Measurements from ENCODE around the gene SLC37A2. TPM values are rescaled to one million over a fixed set of nuclear protein-coding genes. Genes with fewer than 3 reads are reported as not detected.
A peak's percentile ranks its signal among the peaks of the same experiment; 100 is the strongest.

SLC37A2 gene
- total and polyA plus RNA-seq, 2 donors (not counting 3 experiments of a cell fraction or from before 2014, with no cell fraction given): 1.1 to 1.7 TPM

DNA sequence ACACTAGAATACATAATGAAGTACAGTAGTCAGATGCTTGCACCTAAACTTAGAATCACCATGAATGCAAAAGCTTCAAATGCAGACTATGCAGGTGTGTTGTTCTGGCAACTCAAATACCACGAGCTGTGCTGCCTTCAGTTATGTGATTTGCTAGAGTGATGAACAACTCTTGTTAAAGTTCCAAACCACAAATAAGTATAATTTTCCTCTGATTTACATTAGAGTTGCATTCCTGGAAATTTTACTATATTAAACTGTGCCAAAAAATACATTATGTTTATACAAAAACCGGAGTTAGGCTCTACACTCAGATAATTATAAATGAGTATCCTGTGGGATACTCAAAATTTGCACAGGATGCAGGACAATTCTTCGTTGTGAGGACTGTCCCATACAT lies 45.4 kb downstream of the SLC37A2 start:
- H3K4me2 ChIP-seq (ENCODE audit: insufficient read depth, low read length): no peak overlapping the region
- TF ChIP-seq FOS (IDR thresholded peaks at IDR 0.05; ENCODE audit: borderline replicate concordance, insufficient read depth, low read length): no peak
- TF ChIP-seq, protein P1, sequence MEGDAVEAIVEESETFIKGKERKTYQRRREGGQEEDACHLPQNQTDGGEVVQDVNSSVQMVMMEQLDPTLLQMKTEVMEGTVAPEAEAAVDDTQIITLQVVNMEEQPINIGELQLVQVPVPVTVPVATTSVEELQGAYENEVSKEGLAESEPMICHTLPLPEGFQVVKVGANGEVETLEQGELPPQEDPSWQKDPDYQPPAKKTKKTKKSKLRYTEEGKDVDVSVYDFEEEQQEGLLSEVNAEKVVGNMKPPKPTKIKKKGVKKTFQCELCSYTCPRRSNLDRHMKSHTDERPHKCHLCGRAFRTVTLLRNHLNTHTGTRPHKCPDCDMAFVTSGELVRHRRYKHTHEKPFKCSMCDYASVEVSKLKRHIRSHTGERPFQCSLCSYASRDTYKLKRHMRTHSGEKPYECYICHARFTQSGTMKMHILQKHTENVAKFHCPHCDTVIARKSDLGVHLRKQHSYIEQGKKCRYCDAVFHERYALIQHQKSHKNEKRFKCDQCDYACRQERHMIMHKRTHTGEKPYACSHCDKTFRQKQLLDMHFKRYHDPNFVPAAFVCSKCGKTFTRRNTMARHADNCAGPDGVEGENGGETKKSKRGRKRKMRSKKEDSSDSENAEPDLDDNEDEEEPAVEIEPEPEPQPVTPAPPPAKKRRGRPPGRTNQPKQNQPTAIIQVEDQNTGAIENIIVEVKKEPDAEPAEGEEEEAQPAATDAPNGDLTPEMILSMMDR (IDR thresholded peaks at IDR 0.05; ENCODE audit: extremely low read depth in 1 of 2, insufficient read depth in 1 of 2, low read depth in 1 of 2, low read length in 2 of 2): no peak
- no peak for TF ChIP-seq POLR2AphosphoS5 (IDR thresholded peaks at IDR 0.05; ENCODE audit: insufficient read depth, low read depth, low read length)
- TF ChIP-seq JUN (IDR thresholded peaks at IDR 0.05; ENCODE audit: borderline replicate concordance, insufficient read depth, insufficient read length, low read depth): no peak
- no peaks in the 10 kb centered on the region for H3K27me3 ChIP-seq (ENCODE audit: control insufficient read depth in 2 of 2, insufficient read depth in 2 of 2, low read length in 2 of 2)
- ChIA-PET POLR2A (no interaction called here), CTCF (interaction anchor here (1.3 kb wide), 1 partner anchor 237 kb away, joined by 3 read pairs; no protein-coding TSS in a partner anchor)
- H2AFZ ChIP-seq (ENCODE audit: low read depth, low read length): no peak overlapping the region
- H3K36me3 ChIP-seq (ENCODE audit: control insufficient read depth in 2 of 2, extremely low read depth in 1 of 2, insufficient read depth in 2 of 2, low read length in 2 of 2): no peaks in the 10 kb centered on the region
- no peak for FAIRE-seq
- H3K9me1 ChIP-seq (replicated peaks; ENCODE audit: control insufficient read depth, extremely low read depth, insufficient read depth, low read length): no peaks in the 10 kb centered on the region
- H3K79me2 ChIP-seq (ENCODE audit: control insufficient read depth, insufficient read depth, low read length): peaks cover 2% of the 10 kb centered on the region
- no peak overlapping the region for H3K9ac ChIP-seq (replicated peaks; ENCODE audit: extremely low read depth, insufficient read depth, low read length)
- no peak for DNase-seq (ENCODE audit: low read depth, low spot score)
- peaks cover 6% of the 10 kb centered on the region for H3K4me1 ChIP-seq (ENCODE audit: control insufficient read depth, extremely low read depth, insufficient read depth, low read length)
- H4K20me1 ChIP-seq (replicated peaks; ENCODE audit: control insufficient read depth, extremely low read depth, insufficient read depth, low read length): no peaks in the 10 kb centered on the region
- no peaks in the 10 kb centered on the region for H3K9me3 ChIP-seq (replicated peaks; ENCODE audit: control insufficient read depth, insufficient read depth, low read length)
- H3K27ac ChIP-seq (ENCODE audit: insufficient read depth, low read depth, low read length): no peak overlapping the region
- dilution Hi-C loops (cut with MboI; ENCODE audit: extremely low pct_ligation_motif_present, low sequenced_read_pairs) (no loop called here), intact Hi-C loops (cut with micrococcal nuclease) (no loop called here)
- no TSS peak for BruUV-seq (replicated peaks)
- H3K4me3 ChIP-seq (replicated peaks in 1 of 3; ENCODE audit: insufficient read depth in 1 of 3, low read depth in 1 of 3, low read length in 3 of 3): no peak overlapping the region

DNA sequence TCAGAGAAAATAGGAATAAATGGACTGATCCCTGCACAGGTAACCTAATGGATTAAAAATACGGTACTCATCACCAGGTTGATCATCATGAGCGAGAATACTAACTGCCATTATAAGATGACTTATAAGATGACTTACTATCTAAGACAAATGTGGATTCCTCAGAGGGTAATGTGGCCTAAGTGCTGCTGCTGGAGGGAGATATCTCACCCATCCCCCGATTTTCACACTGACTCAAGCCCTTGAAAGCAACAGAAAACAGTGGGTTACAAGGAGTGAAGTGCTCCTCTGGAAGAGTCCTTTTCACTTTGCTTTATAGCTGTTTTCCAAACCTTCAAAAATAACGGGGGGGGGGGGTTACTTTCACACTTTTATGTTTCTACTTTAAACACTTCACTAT lies 47.4 kb downstream of the SLC37A2 start:
- BruUV-seq (replicated peaks): no TSS peak
- DNase-seq (ENCODE audit: low read depth, low spot score): no peak
- no peaks in the 10 kb centered on the region for H3K36me3 ChIP-seq (ENCODE audit: control insufficient read depth in 2 of 2, extremely low read depth in 1 of 2, insufficient read depth in 2 of 2, low read length in 2 of 2)
- H4K20me1 ChIP-seq (replicated peaks; ENCODE audit: control insufficient read depth, extremely low read depth, insufficient read depth, low read length): no peaks in the 10 kb centered on the region
- H3K9me3 ChIP-seq (replicated peaks; ENCODE audit: control insufficient read depth, insufficient read depth, low read length): no peaks in the 10 kb centered on the region
- H3K4me1 ChIP-seq (ENCODE audit: control insufficient read depth, extremely low read depth, insufficient read depth, low read length): peaks cover 6% of the 10 kb centered on the region
- H3K9ac ChIP-seq (replicated peaks; ENCODE audit: extremely low read depth, insufficient read depth, low read length): peak overlapping the region; percentile 73
- FAIRE-seq: no peak
- no peak for TF ChIP-seq EZH2 (IDR thresholded peaks at IDR 0.05; ENCODE audit: borderline replicate concordance, low read depth, low read length, severe bottlenecking)
- dilution Hi-C loops (cut with MboI; ENCODE audit: extremely low pct_ligation_motif_present, low sequenced_read_pairs) (no loop called here), intact Hi-C loops (cut with micrococcal nuclease) (loop anchor here (2.0 to 5.0 kb wide), 3 partner anchors 48 to 488 kb away; partner anchors contain the start of genes SLC37A2 and TBRG1)
- H3K4me2 ChIP-seq (ENCODE audit: insufficient read depth, low read length): peak overlapping the region; percentile 64
- H3K27me3 ChIP-seq (ENCODE audit: control insufficient read depth in 2 of 2, insufficient read depth in 2 of 2, low read length in 2 of 2): no peaks in the 10 kb centered on the region
- H2AFZ ChIP-seq (ENCODE audit: low read depth, low read length): no peak overlapping the region
- peak overlapping the region in 1 of 3 experiments; percentile 72 for H3K4me3 ChIP-seq (replicated peaks in 1 of 3; ENCODE audit: insufficient read depth in 1 of 3, low read depth in 1 of 3, low read length in 3 of 3)
- H3K27ac ChIP-seq (ENCODE audit: insufficient read depth, low read depth, low read length): no peak overlapping the region
- CTCF ChIA-PET: interaction anchor here (1.5 to 4.1 kb wide), 5 partner anchors 14 to 236 kb away, joined by 3 to 17 read pairs (median 12); no protein-coding TSS in a partner anchor
- no peaks in the 10 kb centered on the region for H3K9me1 ChIP-seq (replicated peaks; ENCODE audit: control insufficient read depth, extremely low read depth, insufficient read depth, low read length)
- H3K79me2 ChIP-seq (ENCODE audit: control insufficient read depth, insufficient read depth, low read length): peaks cover 2% of the 10 kb centered on the region
- POLR2A ChIA-PET: no interaction called here

Data from endothelial cell of umbilical vein (primary cell).